22Rv1 (cell line): Measurements from ENCODE around the gene DNAJA4.

Experiments used
- H3K27ac ChIP-seq: fragments of 450-650 bp; 2 replicates; pipeline ENCODE4 v1.5.1; 2017
- ZFX ChIP-seq: fragments of 450-650 bp; IDR thresholded peaks from 2 replicates; pipeline ENCODE4 v1.6.1; 2017; ENCODE audit warnings: antibody characterized with exemption, borderline replicate concordance
- TF ChIP-seq, protein P1 (sequence below): fragments of 450-650 bp; IDR thresholded peaks from 2 replicates; pipeline ENCODE4 v1.5.1; 2017; ENCODE audit warnings: mild to moderate bottlenecking

Gene DNAJA4

DNA sequence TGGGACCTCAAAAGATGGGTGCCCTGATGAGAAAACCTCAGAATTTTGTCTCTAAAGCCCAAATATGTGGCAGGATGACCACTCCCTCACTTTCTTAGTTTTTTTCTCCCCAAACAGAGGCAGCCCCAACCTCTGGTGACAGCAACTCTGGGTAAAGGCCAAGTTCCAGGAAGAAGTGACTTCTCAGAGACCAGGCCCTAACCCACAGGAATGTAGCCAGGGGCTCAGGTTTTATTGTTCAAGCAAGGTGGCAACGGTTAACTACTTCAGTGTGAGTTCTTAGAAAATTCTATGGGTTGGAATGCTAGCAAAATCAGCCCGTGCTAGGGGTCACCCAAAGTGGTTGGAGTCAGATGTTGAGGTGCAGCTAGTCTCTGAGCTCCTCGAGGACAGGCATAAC is 5.1 kb upstream of the DNAJA4 start:
- TF ChIP-seq ZFX: no peak
- TF ChIP-seq, protein P1, sequence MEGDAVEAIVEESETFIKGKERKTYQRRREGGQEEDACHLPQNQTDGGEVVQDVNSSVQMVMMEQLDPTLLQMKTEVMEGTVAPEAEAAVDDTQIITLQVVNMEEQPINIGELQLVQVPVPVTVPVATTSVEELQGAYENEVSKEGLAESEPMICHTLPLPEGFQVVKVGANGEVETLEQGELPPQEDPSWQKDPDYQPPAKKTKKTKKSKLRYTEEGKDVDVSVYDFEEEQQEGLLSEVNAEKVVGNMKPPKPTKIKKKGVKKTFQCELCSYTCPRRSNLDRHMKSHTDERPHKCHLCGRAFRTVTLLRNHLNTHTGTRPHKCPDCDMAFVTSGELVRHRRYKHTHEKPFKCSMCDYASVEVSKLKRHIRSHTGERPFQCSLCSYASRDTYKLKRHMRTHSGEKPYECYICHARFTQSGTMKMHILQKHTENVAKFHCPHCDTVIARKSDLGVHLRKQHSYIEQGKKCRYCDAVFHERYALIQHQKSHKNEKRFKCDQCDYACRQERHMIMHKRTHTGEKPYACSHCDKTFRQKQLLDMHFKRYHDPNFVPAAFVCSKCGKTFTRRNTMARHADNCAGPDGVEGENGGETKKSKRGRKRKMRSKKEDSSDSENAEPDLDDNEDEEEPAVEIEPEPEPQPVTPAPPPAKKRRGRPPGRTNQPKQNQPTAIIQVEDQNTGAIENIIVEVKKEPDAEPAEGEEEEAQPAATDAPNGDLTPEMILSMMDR: no peak
- no peak overlapping the region for H3K27ac ChIP-seq

DNA sequence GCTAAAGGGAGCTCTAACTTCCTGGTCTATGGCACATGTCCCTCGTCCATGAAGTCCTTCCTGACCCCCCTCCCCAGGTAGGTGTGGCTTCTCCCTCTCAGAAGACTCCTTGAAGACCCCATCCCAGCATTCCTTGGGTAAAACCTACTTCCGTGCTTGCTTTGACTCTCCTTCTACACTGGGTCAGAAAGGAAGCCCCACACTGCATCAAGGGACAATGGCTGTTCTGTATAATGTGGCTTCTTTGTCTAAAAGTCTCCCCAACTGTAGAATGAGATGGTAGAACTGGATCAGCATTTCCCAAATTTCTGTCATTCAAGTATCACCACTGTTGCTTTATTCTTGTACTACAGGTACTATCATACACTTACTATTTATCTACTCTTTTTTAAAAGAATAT is 3.9 kb upstream of the DNAJA4 start:
- no peak overlapping the region for H3K27ac ChIP-seq
- TF ChIP-seq, protein P1: no peak
- TF ChIP-seq ZFX: no peak

DNA sequence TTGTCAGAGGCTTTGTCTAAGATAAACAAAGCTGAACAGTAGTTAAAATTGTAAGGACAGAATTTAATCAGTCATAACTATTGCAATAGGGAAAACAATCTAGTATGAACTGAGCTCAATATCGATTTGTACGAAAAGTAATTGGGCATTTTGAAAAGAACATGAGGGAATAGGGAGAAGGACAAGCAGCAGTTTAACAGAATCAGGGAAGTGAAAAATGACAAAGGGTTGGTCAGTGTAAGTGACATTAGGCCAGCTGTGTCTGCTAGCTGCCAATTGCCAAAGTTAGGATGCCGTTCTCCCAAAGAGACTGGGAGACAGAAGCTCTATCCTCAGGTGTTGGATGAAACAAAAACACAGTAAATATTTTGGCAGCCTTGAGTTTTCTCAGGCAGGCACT is 3.3 kb upstream of the DNAJA4 start:
- H3K27ac ChIP-seq: no peak overlapping the region
- no peak for TF ChIP-seq ZFX
- TF ChIP-seq, protein P1: no peak

DNA sequence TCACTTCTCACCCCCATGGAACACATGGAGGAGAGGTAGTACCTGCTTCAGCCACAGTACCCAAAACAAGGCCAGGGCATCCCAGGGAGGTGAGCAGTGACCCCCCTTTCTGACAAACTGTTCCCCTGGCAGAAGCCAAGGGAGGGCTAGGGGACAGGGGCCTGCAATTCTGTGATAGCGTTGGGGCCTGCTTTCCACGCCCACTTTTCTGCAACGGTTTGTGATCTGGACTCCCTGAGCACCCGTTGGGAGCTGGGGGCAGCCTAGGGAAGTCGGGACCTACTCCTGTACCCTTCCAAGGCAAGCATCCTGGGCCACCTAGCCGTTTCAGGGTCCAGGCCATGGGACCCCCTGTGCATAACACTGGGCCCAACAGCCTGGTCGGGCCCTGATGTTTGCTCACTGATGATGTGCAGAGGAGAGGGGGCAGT is 996 bp upstream of the DNAJA4 start:
- no peak for TF ChIP-seq ZFX
- TF ChIP-seq, protein P1: no peak
- no peak overlapping the region for H3K27ac ChIP-seq

DNA sequence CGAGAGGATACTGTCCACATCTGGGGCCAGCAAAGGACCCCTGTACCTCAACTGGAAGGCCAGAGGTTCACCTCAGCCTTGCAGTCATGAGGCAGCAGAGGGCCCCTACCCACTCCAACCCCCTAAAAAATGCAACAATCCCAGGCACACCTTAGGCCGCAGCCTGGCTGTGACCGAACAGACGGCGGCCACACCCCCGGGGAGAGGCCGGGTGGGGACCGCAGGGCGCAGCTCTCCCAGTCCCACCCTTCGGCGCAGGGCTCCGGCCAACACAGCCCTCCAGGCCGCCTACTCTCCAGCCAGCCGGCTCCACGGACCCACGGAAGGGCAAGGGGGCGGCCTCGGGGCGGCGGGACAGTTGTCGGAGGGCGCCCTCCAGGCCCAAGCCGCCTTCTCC is 457 bp upstream of the DNAJA4 start:
- H3K27ac ChIP-seq: peak overlapping the region; percentile 58
- TF ChIP-seq, protein P1: no peak
- no peak for TF ChIP-seq ZFX

DNA sequence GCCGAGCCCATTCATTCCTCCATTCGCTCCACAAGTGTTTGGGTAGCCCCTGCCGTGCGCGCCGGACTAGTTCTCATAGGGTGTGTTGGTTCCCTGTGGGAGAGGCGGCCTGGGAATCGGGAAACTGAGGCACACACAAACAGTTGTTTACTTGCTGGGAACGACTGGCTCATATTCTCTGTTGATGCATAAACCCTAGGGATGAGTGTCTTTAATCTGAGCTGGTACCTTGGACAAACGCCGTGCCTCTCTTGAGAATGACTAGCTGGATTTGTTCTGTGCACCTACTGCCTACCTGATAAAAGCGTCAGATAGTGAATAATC is 737 bp downstream of the DNAJA4 start:
- peak overlapping the region; percentile 58 for H3K27ac ChIP-seq
- TF ChIP-seq ZFX: no peak
- TF ChIP-seq, protein P1: peak; percentile 8; the same call in 1 of the 2 replicates

DNA sequence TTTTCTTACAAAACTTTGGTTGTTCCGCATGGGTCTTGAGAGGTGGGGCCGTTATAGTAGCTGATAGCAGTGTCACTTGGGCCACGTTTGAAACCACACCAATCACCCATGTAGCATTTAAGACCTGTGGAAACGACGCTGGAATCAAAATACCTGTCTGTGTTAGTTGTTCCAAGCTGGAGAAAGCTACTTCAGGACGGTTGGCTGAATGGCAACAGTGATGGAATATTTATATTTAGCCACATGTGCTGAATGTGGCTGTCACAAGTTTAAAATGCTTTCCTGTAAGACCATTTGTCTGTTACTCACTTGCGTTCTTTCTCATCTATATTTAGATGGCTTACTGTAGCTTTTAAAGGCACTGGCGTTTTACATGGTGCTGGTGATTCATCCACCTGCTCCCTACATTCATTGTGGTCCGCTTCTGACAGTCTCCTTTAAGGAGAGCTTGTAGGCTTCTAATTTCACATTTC is 1.4 kb downstream of the DNAJA4 start:
- TF ChIP-seq, protein P1: no peak
- no peak for TF ChIP-seq ZFX

More for the DNA sequence above, 1.4 kb downstream of the DNAJA4 start:
- peak overlapping the region; percentile 58 for H3K27ac ChIP-seq
